Neutrophil (primary cell): Measurements from ENCODE around the gene PRKG1.

Experiments used
- H3K27ac ChIP-seq: fragments of 200-600 bp; sonication (generic); 2 replicates; pipeline ENCODE4 v1.5.1; 2016; ENCODE audit warnings: mild to moderate bottlenecking, moderate library complexity
- H3K27me3 ChIP-seq: fragments of 200-600 bp; sonication (generic); 2 replicates; pipeline ENCODE4 v1.6.0; 2016; ENCODE audit warnings: mild to moderate bottlenecking
- H3K36me3 ChIP-seq: fragments of 200-600 bp; sonication (generic); 2 replicates; pipeline ENCODE4 v1.5.1; 2017
- H3K4me1 ChIP-seq, 2 experiments: fragments of 200-600 bp in 1 of 2; sonication (generic) in 1 of 2; 1 replicate in 1 of 2; 2 replicates in 1 of 2; pipeline versions ENCODE4 v1.5.1 to v1.6.1; 2013 to 2016; ENCODE audit warnings: low read depth in 1 of 2, low read length in 1 of 2, mild to moderate bottlenecking in 1 of 2, moderate library complexity in 1 of 2; ENCODE audit not compliant: control insufficient read depth in 1 of 2, insufficient read depth in 1 of 2
- H3K4me3 ChIP-seq, 2 experiments: fragments of 200-600 bp in 1 of 2; sonication (generic) in 1 of 2; 1 replicate in 1 of 2; 2 replicates in 1 of 2; pipeline ENCODE4 v1.5.1; 2013 to 2016; ENCODE audit warnings: low read depth in 1 of 2, low read length in 1 of 2, mild to moderate bottlenecking in 1 of 2, moderate library complexity in 1 of 2
- H3K9me3 ChIP-seq: fragments of 200-600 bp; sonication (generic); 2 replicates; pipeline ENCODE4 v1.5.1; 2016
- TF ChIP-seq, protein P1 (sequence below): fragments of 200-600 bp; sonication (generic); IDR thresholded peaks from 2 replicates; pipeline ENCODE4 v1.5.1; 2016; ENCODE audit warnings: antibody characterized with exemption

The PRKG1 gene

DNA sequence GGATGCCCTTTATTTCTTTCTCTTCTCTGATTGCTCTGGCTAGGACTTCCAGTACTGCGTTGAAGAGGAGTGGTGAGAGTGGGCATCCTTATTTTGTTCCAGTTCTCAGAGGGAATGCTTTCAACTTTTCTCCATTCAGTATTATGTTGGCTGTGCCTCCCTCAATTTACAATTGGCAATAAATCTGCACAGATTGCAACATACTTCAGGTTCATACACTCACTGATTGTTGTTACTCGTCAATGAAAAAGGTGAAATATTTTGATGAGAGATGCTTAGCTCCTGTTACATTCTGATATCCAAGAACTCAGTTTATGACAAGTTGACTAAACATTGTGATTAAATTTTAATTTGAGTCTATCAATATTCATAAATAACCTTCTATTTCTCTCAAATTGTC is 1201.9 kb downstream of the PRKG1 start:
- Histone ChIP-seq H3K4me1 (no peaks in the 10 kb centered on the region), H3K36me3 (no peaks in the 10 kb centered on the region), H3K9me3 (no peaks in the 10 kb centered on the region), H3K27ac (no peak overlapping the region), H3K4me3 (no peak overlapping the region), H3K27me3 (no peaks in the 10 kb centered on the region)
- TF ChIP-seq, protein P1, sequence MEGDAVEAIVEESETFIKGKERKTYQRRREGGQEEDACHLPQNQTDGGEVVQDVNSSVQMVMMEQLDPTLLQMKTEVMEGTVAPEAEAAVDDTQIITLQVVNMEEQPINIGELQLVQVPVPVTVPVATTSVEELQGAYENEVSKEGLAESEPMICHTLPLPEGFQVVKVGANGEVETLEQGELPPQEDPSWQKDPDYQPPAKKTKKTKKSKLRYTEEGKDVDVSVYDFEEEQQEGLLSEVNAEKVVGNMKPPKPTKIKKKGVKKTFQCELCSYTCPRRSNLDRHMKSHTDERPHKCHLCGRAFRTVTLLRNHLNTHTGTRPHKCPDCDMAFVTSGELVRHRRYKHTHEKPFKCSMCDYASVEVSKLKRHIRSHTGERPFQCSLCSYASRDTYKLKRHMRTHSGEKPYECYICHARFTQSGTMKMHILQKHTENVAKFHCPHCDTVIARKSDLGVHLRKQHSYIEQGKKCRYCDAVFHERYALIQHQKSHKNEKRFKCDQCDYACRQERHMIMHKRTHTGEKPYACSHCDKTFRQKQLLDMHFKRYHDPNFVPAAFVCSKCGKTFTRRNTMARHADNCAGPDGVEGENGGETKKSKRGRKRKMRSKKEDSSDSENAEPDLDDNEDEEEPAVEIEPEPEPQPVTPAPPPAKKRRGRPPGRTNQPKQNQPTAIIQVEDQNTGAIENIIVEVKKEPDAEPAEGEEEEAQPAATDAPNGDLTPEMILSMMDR = no peak

DNA sequence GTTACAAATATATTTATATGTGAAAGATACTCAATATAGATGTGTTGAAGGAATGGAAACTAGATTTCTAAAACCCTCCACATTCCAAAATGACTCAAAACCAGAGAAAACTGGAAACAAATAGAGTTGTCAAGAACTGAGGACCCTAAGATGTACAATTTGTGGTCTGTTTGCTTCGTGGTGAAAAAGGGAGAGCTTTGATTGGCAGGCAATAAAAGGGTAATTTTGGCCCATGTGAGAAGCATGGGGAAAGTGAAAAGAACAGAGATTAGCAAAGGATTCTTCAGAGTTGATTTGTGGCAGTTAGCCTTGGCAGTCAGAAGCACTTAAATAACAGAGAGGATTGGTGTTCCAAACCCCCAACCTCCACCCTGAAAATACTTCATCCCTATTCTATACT is 1202.7 kb downstream of the PRKG1 start:
- no peak overlapping the region for H3K27ac ChIP-seq
- TF ChIP-seq, protein P1 = no peak

DNA sequence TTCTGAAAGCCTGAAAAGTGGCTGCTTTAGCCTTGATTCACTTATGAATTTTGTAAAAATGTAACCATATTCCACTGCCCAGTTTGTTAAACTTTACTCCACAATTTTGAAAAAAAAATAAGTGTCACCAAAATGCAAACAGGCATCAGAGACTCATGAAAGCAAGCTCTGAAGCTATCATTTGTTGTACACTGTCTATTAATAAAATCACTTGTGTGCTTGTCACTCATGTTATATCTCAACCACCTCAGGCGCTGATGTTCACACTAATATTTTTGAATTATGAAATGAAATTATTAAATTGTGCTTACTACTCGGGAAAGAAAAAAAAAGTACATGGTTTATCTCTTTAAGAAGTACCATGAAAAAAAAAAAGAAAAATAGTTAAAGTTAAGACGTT is 1205.3 kb downstream of the PRKG1 start:
- Histone ChIP-seq H3K9me3 (no peaks in the 10 kb centered on the region), H3K27me3 (no peaks in the 10 kb centered on the region)
- TF ChIP-seq, protein P1 = no peak

More for the DNA sequence above, 1202.7 kb downstream of the PRKG1 start:
- Histone ChIP-seq H3K4me3 (no peak overlapping the region), H3K27me3 (no peaks in the 10 kb centered on the region), H3K4me1 (no peaks in the 10 kb centered on the region), H3K36me3 (no peaks in the 10 kb centered on the region), H3K9me3 (no peaks in the 10 kb centered on the region)

DNA sequence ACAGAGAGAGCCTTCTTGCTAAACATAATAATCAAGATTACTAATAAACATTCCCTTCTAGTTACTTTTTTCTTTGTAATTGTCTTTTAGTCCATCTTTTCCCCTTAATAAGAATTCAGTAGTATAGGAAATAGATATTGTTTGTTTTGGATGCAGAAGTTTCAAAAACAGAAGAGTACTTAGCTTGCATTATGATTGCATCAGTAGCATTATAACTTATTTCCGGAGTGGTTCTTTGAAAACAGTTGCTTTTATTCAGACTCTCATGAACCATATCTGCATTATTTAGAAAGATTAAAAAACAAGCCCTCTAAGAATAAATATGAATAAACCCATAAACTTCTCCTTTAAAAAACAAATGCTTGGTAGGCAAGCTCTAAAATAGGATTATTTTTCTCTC is 1205.8 kb downstream of the PRKG1 start:
- Histone ChIP-seq H3K9me3 (no peaks in the 10 kb centered on the region), H3K4me1 (no peaks in the 10 kb centered on the region), H3K27ac (no peak overlapping the region), H3K27me3 (no peaks in the 10 kb centered on the region), H3K4me3 (no peak overlapping the region), H3K36me3 (no peaks in the 10 kb centered on the region)
- TF ChIP-seq, protein P1 = no peak

More for the DNA sequence above, 1205.3 kb downstream of the PRKG1 start:
- no peaks in the 10 kb centered on the region for H3K4me1 ChIP-seq
- H3K4me3 ChIP-seq = no peak overlapping the region
- no peak overlapping the region for H3K27ac ChIP-seq
- H3K36me3 ChIP-seq = no peaks in the 10 kb centered on the region

DNA sequence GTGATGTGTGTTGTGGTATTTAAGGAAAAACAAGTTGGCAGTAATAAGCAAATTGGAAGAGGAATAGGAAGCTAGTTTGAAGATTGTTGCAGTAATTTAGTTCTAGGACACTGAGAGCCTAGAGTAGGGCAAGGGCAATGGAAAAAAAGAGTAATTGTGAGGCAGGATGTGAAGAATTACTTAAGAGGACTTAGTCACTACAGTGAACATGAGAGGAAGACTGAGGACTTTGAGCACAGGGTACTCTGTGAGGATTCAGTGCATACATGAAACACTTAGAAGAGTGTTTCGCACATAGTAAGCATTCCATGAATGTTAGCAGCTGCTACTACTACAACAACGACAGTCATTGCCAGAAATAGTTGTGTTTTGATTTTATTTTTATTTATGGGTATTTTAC is 1208.9 kb downstream of the PRKG1 start:
- Histone ChIP-seq H3K9me3 (no peaks in the 10 kb centered on the region), H3K27me3 (no peaks in the 10 kb centered on the region), H3K27ac (no peak overlapping the region), H3K4me1 (no peaks in the 10 kb centered on the region), H3K4me3 (no peak overlapping the region), H3K36me3 (no peaks in the 10 kb centered on the region)
- TF ChIP-seq, protein P1 = no peak

DNA sequence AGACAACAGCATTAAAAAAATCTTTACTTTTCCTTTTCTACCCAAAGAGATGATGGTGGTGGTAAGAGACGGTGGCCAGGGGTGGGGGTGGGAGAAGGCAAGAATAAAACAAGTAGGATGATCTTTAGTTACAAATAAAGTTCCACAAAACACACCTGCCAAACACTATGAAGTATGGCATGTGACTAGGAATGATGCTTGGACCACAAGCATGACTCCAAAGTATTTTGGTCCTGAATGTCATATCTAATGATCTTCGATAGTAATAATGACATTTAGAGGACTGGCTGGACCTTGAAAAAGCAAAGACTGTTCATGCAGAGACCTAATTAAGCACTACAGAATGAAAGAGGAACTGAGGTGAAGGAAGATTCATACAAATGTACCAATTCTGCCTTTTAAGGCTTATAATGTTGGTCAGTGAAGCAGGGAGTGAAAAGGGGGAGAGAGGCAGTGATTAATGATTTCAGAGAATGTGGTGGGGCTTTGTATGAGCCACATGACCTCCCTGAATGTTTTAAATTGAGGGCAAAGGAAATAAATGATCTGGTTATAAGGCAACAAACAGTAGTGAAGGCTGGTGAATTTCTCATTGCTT is 1210.2 kb downstream of the PRKG1 start:
- H3K9me3 ChIP-seq = no peaks in the 10 kb centered on the region
- TF ChIP-seq, protein P1 = no peak
- no peak overlapping the region for H3K27ac ChIP-seq
- no peaks in the 10 kb centered on the region for H3K27me3 ChIP-seq
- H3K36me3 ChIP-seq = no peaks in the 10 kb centered on the region
- no peaks in the 10 kb centered on the region for H3K4me1 ChIP-seq
- H3K4me3 ChIP-seq = no peak overlapping the region
